ENCODE data around the gene TUBB6. TPM values are rescaled to one million over a fixed set of nuclear protein-coding genes. Genes with fewer than 3 reads are reported as not detected.

The TUBB6 gene
- total and polyA plus RNA-seq, 2 donors (not counting 1 experiment from before 2014, with no cell fraction given), result 30.4 to 58.7 TPM

- Histone ChIP-seq H4K20me1 (ENCODE audit: control insufficient read depth, insufficient read depth, low read length, poor library complexity, severe bottlenecking) (no peaks in the 10 kb centered on the region), H3K9ac (ENCODE audit: low read length) (peak overlapping the region; percentile 39), H3K4me1 (ENCODE audit: control insufficient read depth in 2 of 2, insufficient read depth in 2 of 2, low read length in 2 of 2) (peaks cover 55 to 60% of the 10 kb centered on the region in 2 donors), H3K27me3 (replicated peaks in 1 of 4; ENCODE audit: control extremely low read depth in 1 of 4, control insufficient read depth in 3 of 4, insufficient read depth in 4 of 4, low read length in 3 of 4) (no peaks in the 10 kb centered on the region), H2AFZ (ENCODE audit: insufficient read depth, low read depth, low read length, poor library complexity, severe bottlenecking) (no peak overlapping the region), H3K36me3 (replicated peaks in 1 of 2; ENCODE audit: control extremely low read depth in 1 of 2, control insufficient read depth in 1 of 2, extremely low read depth in 1 of 2, insufficient read depth in 2 of 2, low read length in 1 of 2) (peaks cover 3 to 6% of the 10 kb centered on the region in 2 experiments), H3K27ac (ENCODE audit: low read length in 2 of 2) (peak overlapping the region; percentile 82 to 84), H3K79me2 (ENCODE audit: control insufficient read depth, insufficient read depth, low read length) (no peaks in the 10 kb centered on the region), H3K4me2 (replicated peaks; ENCODE audit: low read depth, low read length, poor library complexity, severe bottlenecking) (peak overlapping the region; percentile 61), H3K9me3 (ENCODE audit: control extremely low read depth in 1 of 3, control insufficient read depth in 2 of 3, insufficient read depth in 1 of 3, low read length in 2 of 3) (peaks cover 6 to 16% (median 11%) of the 10 kb centered on the region in 3 donors), H3K4me3 (ENCODE audit: control extremely low read depth in 1 of 5, extremely low read depth in 1 of 5, insufficient read depth in 1 of 5, low read depth in 2 of 5, low read length in 4 of 5) (peak overlapping the region in 2 of 5 experiments; percentile 9 to 47)
- Mint-ChIP-seq H3K4me1 (peaks cover 58% of the 10 kb centered on the region), H3K9me3 (ENCODE audit: insufficient read depth) (peaks cover 5% of the 10 kb centered on the region), H3K27ac (no peak overlapping the region), H3K27me3 (no peaks in the 10 kb centered on the region), H3K4me3 (peak overlapping the region; percentile 39)
- ChIA-PET CTCF (interaction anchor here (1.0 to 1.7 kb wide), 2 partner anchors 12 to 13 kb away, joined by 5 to 7 read pairs; no protein-coding TSS in a partner anchor), POLR2A (no interaction called here)
- WGBS (ENCODE audit: insufficient coverage), result no CpG with 5 or more reads among the region's 1 CpG
- no peak for TF ChIP-seq EZH2 (IDR thresholded peaks at IDR 0.05; ENCODE audit: borderline replicate concordance, insufficient read depth, low read depth, low read length, poor library complexity, severe bottlenecking)
- TF ChIP-seq CTCF (IDR thresholded peaks at IDR 0.05), result no peak
- ATAC-seq (ENCODE audit: low read depth) (no peak), DNase-seq (peak; percentile 35)
- intact Hi-C loops (cut with micrococcal nuclease), result no loop called here
Measured at GRCh38 chr18:12314591-12315305, 6.7 kb downstream of the TUBB6 start.

GRCh38 chr18:12315490-12315889 lies 7.4 kb downstream of the TUBB6 start:
- Mint-ChIP-seq H3K27me3 (no peaks in the 10 kb centered on the region), H3K4me3 (peak overlapping the region; percentile 75), H3K9me3 (ENCODE audit: insufficient read depth) (peaks cover 5% of the 10 kb centered on the region), H3K27ac (peak overlapping the region; percentile 74), H3K4me1 (peaks cover 58% of the 10 kb centered on the region)
- H3K9ac ChIP-seq (ENCODE audit: low read length), result peak overlapping the region; percentile 39
- peaks cover 3 to 6% of the 10 kb centered on the region in 2 experiments for H3K36me3 ChIP-seq (replicated peaks in 1 of 2; ENCODE audit: control extremely low read depth in 1 of 2, control insufficient read depth in 1 of 2, extremely low read depth in 1 of 2, insufficient read depth in 2 of 2, low read length in 1 of 2)
- peak overlapping the region; percentile 25 for H2AFZ ChIP-seq (ENCODE audit: insufficient read depth, low read depth, low read length, poor library complexity, severe bottlenecking)
- H3K4me2 ChIP-seq (replicated peaks; ENCODE audit: low read depth, low read length, poor library complexity, severe bottlenecking), result peak overlapping the region; percentile 61
- ATAC-seq (ENCODE audit: low read depth), result peak; percentile 71
- H3K27ac ChIP-seq (ENCODE audit: low read length in 2 of 2), result peak overlapping the region; percentile 82 to 84
- H3K27me3 ChIP-seq (replicated peaks in 1 of 4; ENCODE audit: control extremely low read depth in 1 of 4, control insufficient read depth in 3 of 4, insufficient read depth in 4 of 4, low read length in 3 of 4), result no peaks in the 10 kb centered on the region
- peak; percentile 55 for DNase-seq
- intact Hi-C loops (cut with micrococcal nuclease), result no loop called here
- peak overlapping the region in 3 of 5 experiments; percentile 8 to 47 (median 9) for H3K4me3 ChIP-seq (ENCODE audit: control extremely low read depth in 1 of 5, extremely low read depth in 1 of 5, insufficient read depth in 1 of 5, low read depth in 2 of 5, low read length in 4 of 5)
- no peak for TF ChIP-seq EZH2 (IDR thresholded peaks at IDR 0.05; ENCODE audit: borderline replicate concordance, insufficient read depth, low read depth, low read length, poor library complexity, severe bottlenecking)
- TF ChIP-seq CTCF (IDR thresholded peaks at IDR 0.05), result no peak
- H3K4me1 ChIP-seq (ENCODE audit: control insufficient read depth in 2 of 2, insufficient read depth in 2 of 2, low read length in 2 of 2), result peaks cover 55 to 61% of the 10 kb centered on the region in 2 donors
- 3% methylated on average over 5 of the region's 10 CpGs for WGBS (ENCODE audit: insufficient coverage)
- POLR2A ChIA-PET, result no interaction called here
- no peaks in the 10 kb centered on the region for H3K79me2 ChIP-seq (ENCODE audit: control insufficient read depth, insufficient read depth, low read length)
- CTCF ChIA-PET, result no interaction called here
- peaks cover 6 to 15% (median 11%) of the 10 kb centered on the region in 3 donors for H3K9me3 ChIP-seq (ENCODE audit: control extremely low read depth in 1 of 3, control insufficient read depth in 2 of 3, insufficient read depth in 1 of 3, low read length in 2 of 3)
- no peaks in the 10 kb centered on the region for H4K20me1 ChIP-seq (ENCODE audit: control insufficient read depth, insufficient read depth, low read length, poor library complexity, severe bottlenecking)
